Measurements from ENCODE around the gene PIN1. TPM values are rescaled to one million over a fixed set of nuclear protein-coding genes. Genes with fewer than 3 reads are reported as not detected.

Gene PIN1
- total and polyA plus RNA-seq, 2 of the 13 experiments (the other 11 are each of a cell fraction or from before 2014, with no cell fraction given): 31.9 to 72.0 TPM

GRCh38 chr19:9834726-9835506 lies at the start of gene PIN1 (continued):
- TF ChIP-seq POGZ (CRISPR knock-in tag; IDR thresholded peaks at IDR 0.05) (no peak), ZFY (CRISPR knock-in tag; IDR thresholded peaks at IDR 0.05) (peak; percentile 54; the same call in 1 of the 2 replicates), NR2F1 (CRISPR knock-in tag; IDR thresholded peaks at IDR 0.05) (no peak), REST (IDR thresholded peaks at IDR 0.05; ENCODE audit: borderline replicate concordance in 1 of 2, low read depth in 1 of 2, low read length in 2 of 2) (no peak), HHEX (CRISPR knock-in tag; IDR thresholded peaks at IDR 0.05) (no peak), ZNF607 (CRISPR knock-in tag; IDR thresholded peaks at IDR 0.05; ENCODE audit: borderline replicate concordance) (no peak), ZNF841 (CRISPR knock-in tag; IDR thresholded peaks at IDR 0.05; ENCODE audit: borderline replicate concordance) (no peak), ZNF10 (CRISPR knock-in tag; IDR thresholded peaks at IDR 0.05; ENCODE audit: borderline replicate concordance, low read depth) (no peak), SP1 (IDR thresholded peaks at IDR 0.05) (0 out of 2 replicates have a peak, but pooled peaks have one; percentile 28), SP1 (CRISPR knock-in tag; IDR thresholded peaks at IDR 0.05) (peak; percentile 93), MEIS2 (CRISPR knock-in tag; IDR thresholded peaks at IDR 0.05) (no peak), ETV6 (CRISPR knock-in tag; conservative IDR thresholded peaks at IDR 0.05) (no peak; the same call in 1 of the 2 replicates), ZNF460 (CRISPR knock-in tag; IDR thresholded peaks at IDR 0.05; ENCODE audit: borderline replicate concordance) (no peak), KLF15 (CRISPR knock-in tag; IDR thresholded peaks at IDR 0.05; ENCODE audit: borderline replicate concordance) (peak; percentile 44; the same call in 1 of the 2 replicates), JARID2 (CRISPR knock-in tag; IDR thresholded peaks at IDR 0.05; ENCODE audit: insufficient replicate concordance) (no peak), CEBPB (IDR thresholded peaks at IDR 0.05; ENCODE audit: borderline replicate concordance, low read depth, low read length) (no peak), ZBTB26 (CRISPR knock-in tag; IDR thresholded peaks at IDR 0.05; ENCODE audit: borderline replicate concordance) (no peak), ATF5 (CRISPR knock-in tag; IDR thresholded peaks at IDR 0.05; ENCODE audit: low read depth) (no peak), NRL (CRISPR knock-in tag; IDR thresholded peaks at IDR 0.05; ENCODE audit: borderline replicate concordance) (no peak; the same call in none of the 2 replicates), PRDM4 (CRISPR knock-in tag; IDR thresholded peaks at IDR 0.05; ENCODE audit: borderline replicate concordance) (no peak)
